Smooth muscle cell (in vitro differentiated cells): ENCODE measurements around the gene CYBA. TPM values are rescaled to one million over a fixed set of nuclear protein-coding genes. Genes with fewer than 3 reads are reported as not detected.

Source experiments
- DNase-seq: peaks from one replicate; lab custom pipeline; 2025; ENCODE audit not compliant: unreplicated experiment; lab: John Stamatoyannopoulos, UW
- H2AFZ ChIP-seq: fragments of 200-600 bp; sonication (generic); 2 replicates; pipeline ENCODE4 v1.6.0; 2016; ENCODE audit warnings: antibody characterized with exemption, low read depth, mild to moderate bottlenecking
- H3F3A ChIP-seq: fragments of 200-600 bp; sonication (generic); 2 replicates; pipeline ENCODE4 v1.6.0; 2017; ENCODE audit warnings: antibody characterized with exemption, low read depth
- H3K27ac ChIP-seq: fragments of 200-600 bp; sonication (generic); 2 replicates; pipeline ENCODE4 v1.5.1; 2016; ENCODE audit warnings: low read depth, mild to moderate bottlenecking
- H3K27me3 ChIP-seq: fragments of 200-600 bp; sonication (generic); 2 replicates; pipeline ENCODE4 v1.6.1; 2016; ENCODE audit warnings: low read depth, mild to moderate bottlenecking
- H3K36me3 ChIP-seq: fragments of 200-600 bp; sonication (generic); 2 replicates; pipeline ENCODE4 v1.5.1; 2016; ENCODE audit warnings: low read depth
- H3K4me1 ChIP-seq: fragments of 200-600 bp; sonication (generic); 2 replicates; pipeline ENCODE4 v1.5.1; 2016; ENCODE audit warnings: low read depth
- H3K4me2 ChIP-seq: fragments of 200-600 bp; sonication (generic); 2 replicates; pipeline ENCODE4 v1.6.0; 2016; ENCODE audit warnings: mild to moderate bottlenecking
- H3K4me3 ChIP-seq: fragments of 200-600 bp; sonication (generic); 2 replicates; pipeline ENCODE4 v1.5.1; 2016; ENCODE audit warnings: mild to moderate bottlenecking
- H3K79me2 ChIP-seq: fragments of 200-600 bp; sonication (generic); 2 replicates; pipeline ENCODE4 v1.6.0; 2016; ENCODE audit warnings: low read depth, mild to moderate bottlenecking
- H3K9ac ChIP-seq: fragments of 200-600 bp; sonication (generic); 2 replicates; pipeline ENCODE4 v1.6.0; 2016; ENCODE audit warnings: low read depth
- H3K9me3 ChIP-seq: fragments of 200-600 bp; sonication (generic); replicated peaks from 2 replicates; pipeline ENCODE4 v1.5.1; 2016; ENCODE audit warnings: low read depth
- H4K20me1 ChIP-seq: fragments of 200-600 bp; sonication (generic); 2 replicates; pipeline ENCODE4 v1.6.0; 2016; ENCODE audit warnings: low read depth
- WGBS: methylation state at CpG from one replicate; pipeline ENCODE4 v1.1.7; 2016; ENCODE audit warnings: low lambda C conversion rate; 5-methylcytosine and 5-hydroxymethylcytosine counted together
- polyA plus RNA-seq: library from polyadenylated mRNA; unstranded; fragments of >200 nt; fragmentation: Nextera tagmentation; extraction: Ambion mirVana; gene quantifications from 2 replicates; pipeline ENCODE4 v1.2.1, GENCODE V29; 2016
- total RNA-seq: library from RNA; depleted of rRNA; stranded (reverse); fragments of >200 nt; gene quantifications from 2 replicates; pipeline ENCODE4 v1.2.3, GENCODE V29; 2014
- TF ChIP-seq, protein P1 (sequence below): fragments of 200-600 bp; sonication (generic); IDR thresholded peaks from 2 replicates; pipeline ENCODE4 v1.5.1; 2017; ENCODE audit warnings: borderline replicate concordance, mild to moderate bottlenecking, antibody characterized with exemption; ENCODE audit not compliant: insufficient read depth, poor library complexity, severe bottlenecking

The CYBA gene
- total and polyA plus RNA-seq, 2 experiments from 2014 or later, result 181 to 388 TPM

DNA sequence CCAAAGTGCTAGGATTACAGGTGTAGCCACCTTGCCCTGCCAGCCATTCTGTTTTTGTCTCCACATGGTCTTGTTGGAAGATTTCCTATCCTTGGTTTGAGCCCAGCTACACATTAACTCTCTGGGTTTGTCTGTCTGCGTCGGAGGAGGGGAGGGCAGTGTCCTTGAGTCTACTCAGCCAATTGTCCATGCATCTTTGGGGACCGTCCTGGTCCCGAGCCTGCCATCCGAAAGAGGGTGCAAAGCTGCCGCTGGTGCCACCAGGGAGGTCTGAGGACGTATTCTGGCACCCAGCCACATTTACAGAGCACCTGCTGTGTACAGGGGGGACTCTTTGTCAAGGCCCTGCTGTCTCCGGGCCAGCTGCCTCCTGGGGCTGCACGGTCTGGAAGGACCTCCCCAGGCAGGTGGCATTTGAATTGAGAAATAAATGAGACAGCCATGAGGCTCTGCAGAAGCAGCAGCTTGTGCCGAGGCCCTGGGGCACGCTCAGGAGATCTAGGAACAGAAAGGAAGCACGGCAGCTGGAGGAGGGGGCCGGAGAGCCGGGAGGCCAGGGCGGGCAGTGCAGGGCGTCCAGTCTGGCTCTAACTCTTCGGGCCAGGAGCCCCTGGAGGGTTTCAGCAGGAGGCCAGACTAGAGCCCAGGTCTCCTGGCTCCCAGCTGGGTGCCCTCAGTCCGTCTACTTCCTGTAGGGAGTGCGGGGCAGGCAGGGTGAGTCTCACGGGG is 1.5 kb downstream of the CYBA start:
- Histone ChIP-seq H3K4me2 (peak overlapping the region; percentile 99), H3F3A (no peaks in the 10 kb centered on the region), H3K4me3 (peak overlapping the region; percentile 92), H3K9me3 (no peaks in the 10 kb centered on the region), H3K27ac (no peak overlapping the region), H3K27me3 (no peaks in the 10 kb centered on the region), H3K36me3 (no peaks in the 10 kb centered on the region), H3K9ac (no peak overlapping the region), H4K20me1 (peaks cover 35% of the 10 kb centered on the region), H2AFZ (no peak overlapping the region), H3K4me1 (peaks cover 5% of the 10 kb centered on the region), H3K79me2 (no peaks in the 10 kb centered on the region)
- WGBS, result 89% methylated on average over 20 of the region's 20 CpGs
- DNase-seq, result no peak
- TF ChIP-seq, protein P1, sequence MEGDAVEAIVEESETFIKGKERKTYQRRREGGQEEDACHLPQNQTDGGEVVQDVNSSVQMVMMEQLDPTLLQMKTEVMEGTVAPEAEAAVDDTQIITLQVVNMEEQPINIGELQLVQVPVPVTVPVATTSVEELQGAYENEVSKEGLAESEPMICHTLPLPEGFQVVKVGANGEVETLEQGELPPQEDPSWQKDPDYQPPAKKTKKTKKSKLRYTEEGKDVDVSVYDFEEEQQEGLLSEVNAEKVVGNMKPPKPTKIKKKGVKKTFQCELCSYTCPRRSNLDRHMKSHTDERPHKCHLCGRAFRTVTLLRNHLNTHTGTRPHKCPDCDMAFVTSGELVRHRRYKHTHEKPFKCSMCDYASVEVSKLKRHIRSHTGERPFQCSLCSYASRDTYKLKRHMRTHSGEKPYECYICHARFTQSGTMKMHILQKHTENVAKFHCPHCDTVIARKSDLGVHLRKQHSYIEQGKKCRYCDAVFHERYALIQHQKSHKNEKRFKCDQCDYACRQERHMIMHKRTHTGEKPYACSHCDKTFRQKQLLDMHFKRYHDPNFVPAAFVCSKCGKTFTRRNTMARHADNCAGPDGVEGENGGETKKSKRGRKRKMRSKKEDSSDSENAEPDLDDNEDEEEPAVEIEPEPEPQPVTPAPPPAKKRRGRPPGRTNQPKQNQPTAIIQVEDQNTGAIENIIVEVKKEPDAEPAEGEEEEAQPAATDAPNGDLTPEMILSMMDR, result no peak

DNA sequence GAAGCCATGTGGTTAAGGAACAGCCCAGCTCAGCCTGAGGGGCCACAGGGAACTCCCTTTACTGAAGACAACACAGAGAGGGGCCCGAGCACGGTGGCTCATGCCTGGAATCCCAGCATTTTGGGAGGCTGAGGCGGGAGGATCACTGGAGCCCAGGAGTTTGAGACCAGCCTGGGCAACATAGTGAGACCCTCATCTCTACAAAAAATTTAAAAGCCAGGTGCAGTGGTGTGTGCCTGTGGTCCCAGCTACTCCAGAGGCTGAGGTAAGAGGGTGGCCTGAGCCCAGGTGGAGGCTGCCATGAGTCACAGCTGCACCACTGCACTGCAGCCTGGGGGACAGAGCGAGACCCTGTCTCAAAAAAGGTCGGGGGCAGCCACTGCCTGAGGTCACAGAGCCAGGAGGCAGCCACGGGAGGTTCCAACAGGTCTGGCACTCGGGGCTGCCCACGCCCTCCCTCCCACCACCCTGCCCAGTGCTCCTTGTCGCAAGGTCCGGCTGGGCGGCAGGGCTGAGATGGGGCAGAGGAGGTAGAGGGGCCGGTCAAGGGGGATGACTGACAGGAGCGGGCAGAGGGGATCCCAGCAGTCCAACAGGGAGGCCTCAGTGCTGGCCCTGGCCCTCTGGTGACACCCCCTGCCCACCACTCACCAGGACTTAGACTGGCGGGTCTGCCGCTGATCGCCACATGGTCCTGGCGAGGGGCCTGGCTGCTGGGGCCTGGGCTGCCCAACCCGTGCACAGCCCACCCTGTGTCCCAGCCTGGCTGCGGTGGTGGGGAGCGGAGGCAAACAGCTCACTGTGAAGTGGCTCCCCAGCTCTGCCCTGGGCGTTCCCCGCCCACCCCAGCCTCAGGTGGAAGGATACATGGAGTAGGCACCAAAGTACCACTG is 3.4 kb downstream of the CYBA start:
- Histone ChIP-seq H4K20me1 (peaks cover 35% of the 10 kb centered on the region), H3K79me2 (no peaks in the 10 kb centered on the region), H3F3A (no peaks in the 10 kb centered on the region), H3K4me2 (no peak overlapping the region), H3K9ac (no peak overlapping the region), H2AFZ (no peak overlapping the region), H3K4me1 (peaks cover 5% of the 10 kb centered on the region), H3K4me3 (no peak overlapping the region), H3K36me3 (no peaks in the 10 kb centered on the region), H3K9me3 (no peaks in the 10 kb centered on the region), H3K27ac (no peak overlapping the region), H3K27me3 (no peaks in the 10 kb centered on the region)
- no peak for DNase-seq
- 96% methylated on average over 13 of the region's 22 CpGs for WGBS
- TF ChIP-seq, protein P1, result no peak

DNA sequence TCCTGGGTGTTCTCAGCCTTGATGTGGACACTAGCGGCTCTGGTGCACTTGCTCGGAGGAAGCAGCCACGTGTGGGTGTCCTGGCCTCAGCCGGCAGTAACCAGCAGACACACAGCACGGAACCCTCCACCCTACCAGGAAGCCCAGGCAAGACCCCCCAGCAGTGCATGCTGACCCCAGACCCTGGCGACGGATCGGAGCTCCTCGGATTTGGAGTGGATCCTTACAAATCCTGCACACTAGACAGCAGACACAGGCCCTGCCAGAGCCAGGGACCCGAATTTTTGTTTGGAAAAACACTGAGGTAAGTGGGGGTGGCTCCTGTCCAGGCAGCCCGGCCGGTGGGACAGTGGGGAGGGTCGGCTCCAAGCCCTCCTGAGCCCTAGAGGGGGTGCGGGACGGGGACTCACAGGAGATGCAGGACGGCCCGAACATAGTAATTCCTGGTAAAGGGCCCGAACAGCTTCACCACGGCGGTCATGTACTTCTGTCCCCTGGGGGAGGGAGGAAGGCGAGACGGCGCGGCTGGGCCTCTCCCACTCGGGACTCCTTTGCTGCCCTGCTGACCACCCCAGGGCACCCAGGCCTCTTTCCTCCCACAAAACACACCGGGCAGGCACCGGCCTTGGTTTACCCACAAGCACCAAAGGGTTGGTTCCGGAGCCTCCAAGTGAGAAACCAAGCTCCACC is 4.4 kb downstream of the CYBA start:
- H3K4me1 ChIP-seq, result peaks cover 5% of the 10 kb centered on the region
- H4K20me1 ChIP-seq, result peaks cover 35% of the 10 kb centered on the region
- H3K9me3 ChIP-seq, result no peaks in the 10 kb centered on the region
- no peaks in the 10 kb centered on the region for H3K36me3 ChIP-seq
- TF ChIP-seq, protein P1, result no peak
- H3F3A ChIP-seq, result no peaks in the 10 kb centered on the region
- no peak overlapping the region for H3K9ac ChIP-seq
- no peaks in the 10 kb centered on the region for H3K79me2 ChIP-seq
- DNase-seq, result no peak
- no peaks in the 10 kb centered on the region for H3K27me3 ChIP-seq
- 95% methylated on average over 28 of the region's 28 CpGs for WGBS
- no peak overlapping the region for H2AFZ ChIP-seq
- no peak overlapping the region for H3K27ac ChIP-seq
- H3K4me2 ChIP-seq, result no peak overlapping the region
- no peak overlapping the region for H3K4me3 ChIP-seq
